GM12878 (cell line): ENCODE data around the gene ATF6. TPM values are rescaled to one million over a fixed set of nuclear protein-coding genes. Genes with fewer than 3 reads are reported as not detected.
A peak's percentile ranks its signal among the peaks of the same experiment; 100 is the strongest.

ENCODE experiments used
- ATAC-seq: fragments of 200-7000 bp; cut with Tn5 transposase; 3 replicates; pipeline ENCODE4 v1.9.1; 2020; ENCODE audit warnings: mild to moderate bottlenecking, moderate library complexity
- BruUV-seq: library from RNA; stranded (reverse); fragments of 400-500 nt; replicated peaks from 2 replicates; lab custom pipeline; 2021; lab: Mats Ljungman, UMichigan
- CTCF ChIA-PET: fragments of 300-600 bp; sonication (Branson Sonifier 250); formaldehyde crosslinking; extraction: SDS; loops from one replicate; lab custom pipeline; 2021; ENCODE audit warnings: inconsistent platforms; lab: Yijun Ruan, JAX
- POLR2A ChIA-PET: fragments of 350-600 bp; formaldehyde crosslinking; extraction: SDS; loops from one replicate; lab custom pipeline; 2021; ENCODE audit warnings: inconsistent platforms; lab: Charles Lee
- RAD21 ChIA-PET: fragments of 300-600 bp; sonication (Branson Sonifier 250); formaldehyde crosslinking; loops from one replicate; lab custom pipeline; 2023; ENCODE audit warnings: antibody characterized with exemption; ENCODE audit not compliant: unreplicated experiment; lab: Charles Lee
- SMC1A ChIA-PET: fragments of 300-600 bp; sonication (Branson Sonifier 250); formaldehyde crosslinking; loops from one replicate; lab custom pipeline; 2023; ENCODE audit not compliant: unreplicated experiment, uncharacterized antibody; lab: Charles Lee
- DNase-seq: peaks from one replicate; pipeline ENCODE4 v3.0.0-alpha.2; 2011; ENCODE audit warnings: low read depth, low spot score
- FAIRE-seq: peaks from 3 replicates; lab custom pipeline; 2011; peaks lifted over from hg19 to GRCh38; lab: Jason Lieb, UNC
- H2AFZ ChIP-seq: 2 replicates; pipeline ENCODE4 v1.6.0; 2011; ENCODE audit warnings: low read depth, low read length, control low read depth; ENCODE audit not compliant: control insufficient read depth
- H3K27ac ChIP-seq: 2 replicates; pipeline ENCODE4 v1.5.1; 2011; ENCODE audit warnings: control low read depth; ENCODE audit not compliant: control insufficient read depth, insufficient read depth
- H3K27me3 ChIP-seq, 2 experiments: replicated peaks in 1 of 2; 2 replicates each; pipeline versions ENCODE4 v1.6.0 to v1.6.1; 2011; ENCODE audit warnings: low read length in 1 of 2; ENCODE audit not compliant: control insufficient read depth in 2 of 2, insufficient read depth in 2 of 2
- H3K36me3 ChIP-seq, 2 experiments: 2 replicates each; pipeline ENCODE4 v1.5.1; 2011; ENCODE audit warnings: low read length in 1 of 2; ENCODE audit not compliant: control insufficient read depth in 2 of 2, insufficient read depth in 2 of 2
- H3K4me1 ChIP-seq: 2 replicates; pipeline ENCODE4 v1.6.1; 2011; ENCODE audit warnings: mild to moderate bottlenecking, low read length, moderate library complexity, mixed read lengths; ENCODE audit not compliant: control insufficient read depth, insufficient read depth
- H3K4me2 ChIP-seq: 2 replicates; pipeline ENCODE4 v1.6.0; 2011; ENCODE audit warnings: control low read depth; ENCODE audit not compliant: control insufficient read depth, insufficient read depth
- H3K4me3 ChIP-seq: fragments of 200-600 bp; sonication (generic); 2 replicates; pipeline ENCODE4 v1.5.1; 2016
- H3K79me2 ChIP-seq: 2 replicates; pipeline ENCODE4 v1.6.0; 2011; ENCODE audit warnings: low read length; ENCODE audit not compliant: control insufficient read depth, insufficient read depth
- H3K9ac ChIP-seq: 2 replicates; pipeline ENCODE4 v1.8.0; 2011; ENCODE audit warnings: low read length, control low read depth, mixed read lengths; ENCODE audit not compliant: control insufficient read depth, insufficient read depth
- H3K9me3 ChIP-seq: replicated peaks from 3 replicates; pipeline ENCODE4 v1.5.1; 2011; ENCODE audit warnings: mild to moderate bottlenecking, low read length; ENCODE audit not compliant: control insufficient read depth, insufficient read depth
- H4K20me1 ChIP-seq: 2 replicates; pipeline ENCODE4 v1.6.0; 2011; ENCODE audit not compliant: control insufficient read depth, insufficient read depth
- ATF2 ChIP-seq: IDR thresholded peaks from 2 replicates; pipeline ENCODE4 v1.6.1; 2012; ENCODE audit warnings: low read length, inconsistent platforms
- ETV6 ChIP-seq, 2 experiments: fragments of 450-650 bp in 1 of 2; IDR thresholded peaks in 1 of 2; conservative IDR thresholded peaks in 1 of 2; 2 replicates each; pipeline ENCODE4 v1.6.1; 2014; ENCODE audit warnings: antibody characterized with exemption in 1 of 2, borderline replicate concordance in 1 of 2, low read depth in 1 of 2, mild to moderate bottlenecking in 1 of 2, moderate library complexity in 1 of 2
- FOXM1 ChIP-seq: IDR thresholded peaks from 2 replicates; pipeline ENCODE4 v1.6.1; 2012; ENCODE audit warnings: low read depth, mild to moderate bottlenecking, inconsistent platforms, low read length, moderate library complexity
- HSF1 ChIP-seq: fragments of 150-350 bp; IDR thresholded peaks from 2 replicates; pipeline ENCODE4 v1.6.1; 2014; ENCODE audit warnings: mild to moderate bottlenecking, low read depth, low read length
- IRF3 ChIP-seq: fragments of 450-650 bp; IDR thresholded peaks from 2 replicates; pipeline ENCODE4 v1.6.1; 2014; ENCODE audit warnings: mild to moderate bottlenecking
- JUNB ChIP-seq: IDR thresholded peaks from 2 replicates; pipeline ENCODE4 v1.6.1; 2016; ENCODE audit warnings: antibody characterized with exemption, mild to moderate bottlenecking
- MEF2B ChIP-seq: fragments of 450-650 bp; IDR thresholded peaks from 2 replicates; pipeline ENCODE4 v1.6.1; 2018; ENCODE audit warnings: mild to moderate bottlenecking, moderate library complexity; ENCODE audit not compliant: partially characterized antibody, poor library complexity, severe bottlenecking
- MXI1 ChIP-seq: fragments of 150-350 bp; IDR thresholded peaks from 2 replicates; pipeline ENCODE4 v1.6.1; 2011; ENCODE audit warnings: low read depth, mild to moderate bottlenecking, inconsistent platforms, low read length, improper control_type of control experiment
- NFIC ChIP-seq: IDR thresholded peaks from 2 replicates; pipeline ENCODE4 v1.6.1; 2012; ENCODE audit warnings: low read depth, mild to moderate bottlenecking, inconsistent platforms, low read length, moderate library complexity
- SREBF2 ChIP-seq: IDR thresholded peaks from 2 replicates; pipeline ENCODE4 v1.6.1; 2012; ENCODE audit warnings: mild to moderate bottlenecking, low read length
- TAF1 ChIP-seq: IDR thresholded peaks from 2 replicates; pipeline ENCODE4 v1.6.1; 2011; ENCODE audit warnings: mild to moderate bottlenecking, low read depth, low read length, borderline replicate concordance
- in situ Hi-C: fragments of 300-500 bp; cut with MboI; formaldehyde crosslinking; loops from 9 replicates; pipeline ENCODE4 v1.14.3; 2018; ENCODE audit warnings: mixed read lengths
- intact Hi-C: fragments of 100-400 bp; cut with micrococcal nuclease; formaldehyde crosslinking; loops from one replicate; pipeline ENCODE4 v1.14.2; 2022; ENCODE audit not compliant: unreplicated experiment
- polyA plus RNA-seq, 11 experiments: library from polyadenylated mRNA; depleted of rRNA in 4 of 11; unstranded in 6 of 11; stranded (reverse) in 5 of 11; fragments of >200 nt; fragmentation: Nextera tagmentation in 4 of 11; fragmentation: Illumina TruSeq in 1 of 11; extraction: Ambion mirVana in 4 of 11; extraction: Trizol in 1 of 11; gene quantifications; 1 replicate in 1 of 11; 2 replicates in 10 of 11; pipeline versions ENCODE4 v1.2.1 to v1.2.3, GENCODE V29; 2011 to 2016; ENCODE audit warnings: inconsistent platforms in 2 of 11, missing spikeins in 2 of 11, low read depth in 1 of 11
- total RNA-seq, 4 experiments: library from RNA; depleted of rRNA in 3 of 4; stranded (reverse); fragments of >200 nt in 3 of 4; fragmentation: Illumina TruSeq in 1 of 4; extraction: Trizol in 1 of 4; gene quantifications; 2 replicates each; pipeline versions ENCODE4 v1.2.1 to v1.2.3, GENCODE V29; 2013 to 2021
- TF ChIP-seq, protein P1 (sequence below): IDR thresholded peaks from 2 replicates; pipeline ENCODE4 v1.6.1; 2012; ENCODE audit warnings: improper control_type of control experiment, low read depth, low read length; ENCODE audit not compliant: insufficient replicate concordance

ATF6 gene
- total and polyA plus RNA-seq, 10 of the 15 experiments (the other 5 are each of a cell fraction or from before 2014, with no cell fraction given): 7.8 to 24.3 (median 14.7) TPM

DNA sequence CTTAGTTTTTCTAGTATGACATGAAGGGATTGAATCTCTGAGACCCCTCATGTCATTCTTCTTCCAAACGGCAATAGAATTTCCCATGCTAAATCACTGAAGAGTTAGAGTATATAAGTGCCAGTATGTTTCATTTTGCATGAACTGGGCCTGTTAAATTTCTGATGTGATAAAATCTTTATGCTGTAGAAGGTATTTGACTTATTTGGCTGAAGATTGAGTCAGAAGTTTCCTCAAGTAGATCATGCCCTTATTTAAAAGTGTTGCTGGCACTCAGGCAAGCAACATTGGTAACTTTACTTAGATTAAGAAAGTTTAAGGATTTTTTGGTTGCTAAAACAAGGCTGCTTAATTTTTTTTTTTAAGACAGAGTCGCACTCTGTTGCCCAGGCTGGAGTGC, 13.3 kb downstream of the ATF6 start (continued):
- TF ChIP-seq TAF1 (no peak), SREBF2 (no peak), ETV6 (conservative IDR thresholded peaks at IDR 0.05 in 1 of 2, IDR thresholded peaks at IDR 0.05 in 1 of 2; ENCODE audit: borderline replicate concordance in 1 of 2, low read depth in 1 of 2) (no peak), MXI1 (no peak), NFIC (no peak)
- TF ChIP-seq, protein P1, sequence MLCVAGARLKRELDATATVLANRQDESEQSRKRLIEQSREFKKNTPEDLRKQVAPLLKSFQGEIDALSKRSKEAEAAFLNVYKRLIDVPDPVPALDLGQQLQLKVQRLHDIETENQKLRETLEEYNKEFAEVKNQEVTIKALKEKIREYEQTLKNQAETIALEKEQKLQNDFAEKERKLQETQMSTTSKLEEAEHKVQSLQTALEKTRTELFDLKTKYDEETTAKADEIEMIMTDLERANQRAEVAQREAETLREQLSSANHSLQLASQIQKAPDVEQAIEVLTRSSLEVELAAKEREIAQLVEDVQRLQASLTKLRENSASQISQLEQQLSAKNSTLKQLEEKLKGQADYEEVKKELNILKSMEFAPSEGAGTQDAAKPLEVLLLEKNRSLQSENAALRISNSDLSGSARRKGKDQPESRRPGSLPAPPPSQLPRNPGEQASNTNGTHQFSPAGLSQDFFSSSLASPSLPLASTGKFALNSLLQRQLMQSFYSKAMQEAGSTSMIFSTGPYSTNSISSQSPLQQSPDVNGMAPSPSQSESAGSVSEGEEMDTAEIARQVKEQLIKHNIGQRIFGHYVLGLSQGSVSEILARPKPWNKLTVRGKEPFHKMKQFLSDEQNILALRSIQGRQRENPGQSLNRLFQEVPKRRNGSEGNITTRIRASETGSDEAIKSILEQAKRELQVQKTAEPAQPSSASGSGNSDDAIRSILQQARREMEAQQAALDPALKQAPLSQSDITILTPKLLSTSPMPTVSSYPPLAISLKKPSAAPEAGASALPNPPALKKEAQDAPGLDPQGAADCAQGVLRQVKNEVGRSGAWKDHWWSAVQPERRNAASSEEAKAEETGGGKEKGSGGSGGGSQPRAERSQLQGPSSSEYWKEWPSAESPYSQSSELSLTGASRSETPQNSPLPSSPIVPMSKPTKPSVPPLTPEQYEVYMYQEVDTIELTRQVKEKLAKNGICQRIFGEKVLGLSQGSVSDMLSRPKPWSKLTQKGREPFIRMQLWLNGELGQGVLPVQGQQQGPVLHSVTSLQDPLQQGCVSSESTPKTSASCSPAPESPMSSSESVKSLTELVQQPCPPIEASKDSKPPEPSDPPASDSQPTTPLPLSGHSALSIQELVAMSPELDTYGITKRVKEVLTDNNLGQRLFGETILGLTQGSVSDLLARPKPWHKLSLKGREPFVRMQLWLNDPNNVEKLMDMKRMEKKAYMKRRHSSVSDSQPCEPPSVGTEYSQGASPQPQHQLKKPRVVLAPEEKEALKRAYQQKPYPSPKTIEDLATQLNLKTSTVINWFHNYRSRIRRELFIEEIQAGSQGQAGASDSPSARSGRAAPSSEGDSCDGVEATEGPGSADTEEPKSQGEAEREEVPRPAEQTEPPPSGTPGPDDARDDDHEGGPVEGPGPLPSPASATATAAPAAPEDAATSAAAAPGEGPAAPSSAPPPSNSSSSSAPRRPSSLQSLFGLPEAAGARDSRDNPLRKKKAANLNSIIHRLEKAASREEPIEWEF: no peak

- H3K4me2 ChIP-seq: peak overlapping the region; percentile 49
- no peak for DNase-seq
- H3K27ac ChIP-seq: peak overlapping the region; percentile 48; the same call in 1 of the 2 replicates
- ChIA-PET POLR2A (no interaction called here), RAD21 (no interaction called here), CTCF (interaction anchor here (1.6 to 3.0 kb wide), 2 partner anchors 11 to 255 kb away, joined by 5 to 18 read pairs; no protein-coding TSS in a partner anchor), SMC1A (no interaction called here)
- H3K4me1 ChIP-seq: peaks cover 43% of the 10 kb centered on the region
- H4K20me1 ChIP-seq: no peaks in the 10 kb centered on the region
- H3K4me3 ChIP-seq: peak overlapping the region; percentile 12
- no peak overlapping the region for H3K9ac ChIP-seq
- H3K27me3 ChIP-seq: no peaks in the 10 kb centered on the region
- in situ Hi-C loops: no loop called here
- peaks cover 35% of the 10 kb centered on the region for H3K79me2 ChIP-seq
- intact Hi-C loops: no loop called here
- ATAC-seq: peak; percentile 29
- BruUV-seq: no TSS peak
- no peak overlapping the region for H2AFZ ChIP-seq
- FAIRE-seq: peak; percentile 68
- H3K9me3 ChIP-seq: no peaks in the 10 kb centered on the region
- peaks cover 5 to 18% of the 10 kb centered on the region in 2 experiments for H3K36me3 ChIP-seq
- peak; percentile 59; the same call in 1 of the 2 replicates for TF ChIP-seq NFIC
- peak; percentile 77 for TF ChIP-seq MEF2B
- TF ChIP-seq HSF1: no peak
- TF ChIP-seq IRF3: no peak
- TF ChIP-seq FOXM1: peak; percentile 57; the same call in 1 of the 2 replicates
- TF ChIP-seq JUNB: peak; percentile 66
- peak; percentile 51; the same call in 1 of the 2 replicates for TF ChIP-seq ATF2
Observed at GRCh38 chr1:161781995-161782394, 15.9 kb downstream of the ATF6 start.
